Measurements from ENCODE around the gene OLFML1.

- TF ChIP-seq RCOR1 (IDR thresholded peaks at IDR 0.05; ENCODE audit: low read depth, low read length) = no peak
- no peak for TF ChIP-seq CTCF (IDR thresholded peaks at IDR 0.05)
- TF ChIP-seq TP53 (CRISPR knock-in tag; IDR thresholded peaks at IDR 0.05) = no peak
- TF ChIP-seq EP300 (IDR thresholded peaks at IDR 0.05) = no peak
- no peak for TF ChIP-seq ESRRA (IDR thresholded peaks at IDR 0.05; ENCODE audit: borderline replicate concordance, low read length)
- TF ChIP-seq REST (IDR thresholded peaks at IDR 0.05) = no peak
- TF ChIP-seq PHF8 (IDR thresholded peaks at IDR 0.05; ENCODE audit: borderline replicate concordance, low read depth) = no peak
- no peak for TF ChIP-seq RAD21 (conservative IDR thresholded peaks at IDR 0.05 in 1 of 2, IDR thresholded peaks at IDR 0.05 in 1 of 2)
- no peak for TF ChIP-seq POLR2A (IDR thresholded peaks at IDR 0.05; ENCODE audit: low read length)
- no peak for TF ChIP-seq MYC (IDR thresholded peaks at IDR 0.05; ENCODE audit: borderline replicate concordance, low read length)
- TF ChIP-seq CHD2 (IDR thresholded peaks at IDR 0.05; ENCODE audit: low read length, partially characterized antibody) = no peak
- no peak for TF ChIP-seq JUN (IDR thresholded peaks at IDR 0.05)
- no peak for TF ChIP-seq GATA3 (IDR thresholded peaks at IDR 0.05; ENCODE audit: borderline replicate concordance)
- TF ChIP-seq NR3C1 (IDR thresholded peaks at IDR 0.05) = no peak
These were observed 661 bp upstream of the OLFML1 start for GRCh38 chr11:7484645-7485044.
